Pulmonary artery endothelial cell (primary cell): ENCODE measurements around the gene PTTG1IP. TPM values are rescaled to one million over a fixed set of nuclear protein-coding genes. Genes with fewer than 3 reads are reported as not detected.
A peak's percentile ranks its signal among the peaks of the same experiment; 100 is the strongest.

ENCODE experiments used
- DNase-seq: peaks from one replicate; pipeline ENCODE4 v3.0.0-alpha.2; 2011; ENCODE audit warnings: low read depth, low spot score
- total RNA-seq: library from RNA; depleted of rRNA; stranded (reverse); fragments of >200 nt; gene quantifications from 2 replicates; pipeline ENCODE4 v1.2.3, GENCODE V29; 2014

The PTTG1IP gene
- total RNA-seq, 1 donor from 2014 or later, result 324 TPM

GRCh38 chr21:44866780-44867179 is 6.7 kb downstream of the PTTG1IP start:
- peak; percentile 60 for DNase-seq

- no peak for DNase-seq
These were observed 7.8 kb downstream of the PTTG1IP start for GRCh38 chr21:44865561-44866280.

GRCh38 chr21:44862869-44863685 is 10.4 kb downstream of the PTTG1IP start:
- no peak for DNase-seq

- DNase-seq, result no peak
These were observed 14.7 kb downstream of the PTTG1IP start for GRCh38 chr21:44858791-44859190.

- DNase-seq, result no peak
These were observed 15.2 kb downstream of the PTTG1IP start for GRCh38 chr21:44858291-44858690.

- DNase-seq, result no peak
These were observed 16.2 kb downstream of the PTTG1IP start for GRCh38 chr21:44857127-44857892.

- no peak for DNase-seq
These were observed 17.4 kb downstream of the PTTG1IP start for GRCh38 chr21:44856131-44856530.

GRCh38 chr21:44855572-44855971 is 17.9 kb downstream of the PTTG1IP start:
- no peak for DNase-seq

- no peak for DNase-seq
These were observed 18.6 kb downstream of the PTTG1IP start for GRCh38 chr21:44854664-44855446.

GRCh38 chr21:44854391-44854663 is 19.2 kb downstream of the PTTG1IP start:
- DNase-seq, result no peak

- no peak for DNase-seq
These were observed 19.7 kb downstream of the PTTG1IP start for GRCh38 chr21:44853601-44854390.

- DNase-seq, result no peak
These were observed 22.4 kb downstream of the PTTG1IP start for GRCh38 chr21:44850905-44851657.

- no peak for DNase-seq
These were observed 23.2 kb downstream of the PTTG1IP start for GRCh38 chr21:44850208-44850800.

GRCh38 chr21:44849616-44850130 is 23.8 kb downstream of the PTTG1IP start:
- no peak for DNase-seq

- DNase-seq, result no peak
These were observed 24.5 kb downstream of the PTTG1IP start for GRCh38 chr21:44848821-44849521.

- DNase-seq, result no peak
These were observed 26.0 kb downstream of the PTTG1IP start for GRCh38 chr21:44847261-44848056.

GRCh38 chr21:44846485-44847260 is 26.8 kb downstream of the PTTG1IP start:
- no peak for DNase-seq
